GM08714 (cell line): ENCODE data around the gene CCDC188.

Source experiments
- H3K4me3 ChIP-seq: fragments of 200-500 bp; sonication (Bioruptor generic); 2 replicates; pipeline ENCODE4 v1.5.1; 2014; ENCODE audit warnings: mild to moderate bottlenecking, low read length, inconsistent platforms
- ZNF274 ChIP-seq: IDR thresholded peaks from 2 replicates; pipeline ENCODE4 v1.6.1; 2012; ENCODE audit warnings: mild to moderate bottlenecking, low read depth, low read length

The CCDC188 gene

DNA sequence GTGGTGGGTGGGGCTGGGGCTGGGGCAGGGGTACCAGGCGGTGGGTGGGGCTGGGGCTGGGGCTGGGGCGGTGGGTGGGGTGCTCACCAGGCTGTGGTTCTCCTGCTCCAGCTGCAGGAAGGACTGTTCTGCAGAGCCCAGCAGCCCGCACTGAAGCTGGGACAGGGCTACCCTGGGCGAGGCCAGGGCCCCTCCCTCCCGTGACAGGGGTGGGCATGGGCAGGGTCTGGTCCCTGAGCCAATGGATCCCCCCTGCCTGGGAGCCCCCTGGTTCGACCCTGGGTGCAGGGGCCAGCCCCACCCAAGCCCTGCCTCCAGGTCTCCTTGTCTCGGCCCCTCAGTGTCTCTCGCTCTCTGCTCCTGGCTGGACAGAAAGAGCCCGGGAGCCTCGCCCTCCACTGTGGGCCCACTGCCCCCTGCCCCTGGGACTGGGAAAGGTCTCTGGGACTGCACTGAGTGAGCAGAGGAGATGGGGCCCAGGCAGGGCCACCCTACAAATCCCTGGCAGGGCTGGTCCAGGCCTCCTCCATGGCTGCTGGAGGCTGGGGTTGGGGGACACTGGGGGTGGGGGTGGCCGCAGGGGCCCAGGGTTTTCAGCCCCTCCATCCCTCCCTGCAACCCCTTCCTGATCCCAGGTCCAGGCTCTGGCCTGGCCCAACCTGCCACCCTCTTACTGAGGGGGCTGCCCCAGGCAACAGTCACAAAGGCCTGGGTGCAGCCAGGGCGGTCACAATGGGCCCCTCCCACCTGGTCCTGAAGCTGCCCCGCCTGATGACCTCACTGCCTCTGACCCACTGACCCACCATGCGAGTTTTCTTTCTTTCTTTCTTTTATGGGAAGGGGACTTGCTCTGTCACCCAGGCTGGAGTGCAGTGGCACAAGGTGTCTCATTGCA lies at the start of gene CCDC188:
TSS of gene CCDC188 (minus strand) at position 675 of the 895 bp plus-strand sequence. CDS start at position 606, 69 bp downstream.
- no peak for TF ChIP-seq ZNF274

DNA sequence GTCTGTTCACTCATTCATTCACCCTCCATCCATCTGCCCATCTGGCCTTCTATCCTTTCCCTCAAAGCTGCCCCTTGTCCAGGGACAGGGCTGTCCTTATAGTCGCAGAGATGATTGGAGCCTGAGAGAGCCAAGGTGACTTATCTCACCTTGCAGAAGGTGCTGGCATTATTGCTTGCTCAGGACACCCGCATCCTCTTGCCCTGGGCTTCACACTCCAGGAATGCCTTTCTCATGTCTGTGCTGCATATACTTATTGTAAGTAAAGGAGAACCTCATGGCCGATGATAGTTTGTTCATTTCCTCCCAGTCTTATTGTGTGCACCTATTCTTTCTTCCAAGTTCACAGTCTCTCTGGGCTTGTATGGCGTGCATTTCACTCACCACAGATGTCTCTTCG lies 49.1 kb upstream of the CCDC188 start:
- no peak overlapping the region for H3K4me3 ChIP-seq
- no peak for TF ChIP-seq ZNF274

More for the DNA sequence above, at the start of gene CCDC188:
- H3K4me3 ChIP-seq = no peak within 1 kb of the TSS

DNA sequence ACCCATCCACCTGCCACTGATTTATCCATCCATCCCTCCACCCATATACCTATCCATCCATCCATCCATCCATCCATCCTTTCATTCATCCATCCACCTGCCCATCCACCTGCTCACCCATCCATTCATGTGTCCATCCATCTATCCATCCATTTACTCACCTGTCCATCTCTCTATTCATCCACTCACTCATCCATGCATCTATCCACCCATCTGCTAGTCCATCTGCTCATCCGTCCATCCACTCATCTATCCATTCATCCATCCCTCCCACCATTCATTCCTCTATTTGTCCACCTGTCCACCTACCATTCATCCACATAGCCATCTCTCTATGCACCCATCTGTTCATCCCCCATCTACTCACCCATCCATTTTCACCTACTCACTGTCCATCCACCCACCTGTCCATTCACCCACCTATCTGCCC lies 48.6 kb upstream of the CCDC188 start:
- TF ChIP-seq ZNF274 = no peak
- no peak overlapping the region for H3K4me3 ChIP-seq

DNA sequence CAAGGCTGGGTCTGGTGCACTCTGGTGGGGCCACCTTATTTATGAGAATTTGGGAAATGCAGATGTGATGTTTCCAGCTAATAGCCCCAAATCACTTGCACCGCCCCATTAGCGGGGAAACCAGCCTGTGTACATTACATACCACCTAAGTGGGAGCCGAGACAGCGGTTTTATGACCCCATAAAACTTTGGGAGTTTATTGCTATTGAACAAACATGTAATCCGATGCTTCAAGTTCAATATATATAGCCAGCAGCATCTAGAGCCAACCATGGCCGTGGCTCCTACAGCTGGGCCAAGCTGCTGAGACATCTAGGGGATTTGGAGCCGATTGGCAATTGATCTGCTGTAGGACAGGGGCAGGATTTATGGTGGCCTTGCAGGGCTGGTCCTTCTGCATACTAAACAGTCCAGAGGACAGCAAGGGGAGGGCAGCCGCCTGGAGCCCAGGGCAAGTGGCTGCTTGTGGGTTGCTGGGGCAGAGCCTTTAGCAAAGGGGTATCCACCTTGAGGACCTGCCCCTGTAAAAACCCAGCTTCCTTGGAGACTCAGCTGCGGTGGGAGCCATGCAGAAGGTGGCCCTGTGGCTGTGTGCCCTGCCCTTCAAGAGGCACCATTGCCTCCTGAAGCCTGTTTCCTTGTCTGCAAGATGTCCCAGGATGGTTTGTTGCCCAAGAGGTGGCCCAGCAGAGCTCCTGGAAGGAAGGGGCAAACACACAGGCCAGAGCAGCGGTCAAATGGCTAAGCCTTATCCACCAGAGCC lies 47.9 kb upstream of the CCDC188 start:
- no peak overlapping the region for H3K4me3 ChIP-seq

DNA sequence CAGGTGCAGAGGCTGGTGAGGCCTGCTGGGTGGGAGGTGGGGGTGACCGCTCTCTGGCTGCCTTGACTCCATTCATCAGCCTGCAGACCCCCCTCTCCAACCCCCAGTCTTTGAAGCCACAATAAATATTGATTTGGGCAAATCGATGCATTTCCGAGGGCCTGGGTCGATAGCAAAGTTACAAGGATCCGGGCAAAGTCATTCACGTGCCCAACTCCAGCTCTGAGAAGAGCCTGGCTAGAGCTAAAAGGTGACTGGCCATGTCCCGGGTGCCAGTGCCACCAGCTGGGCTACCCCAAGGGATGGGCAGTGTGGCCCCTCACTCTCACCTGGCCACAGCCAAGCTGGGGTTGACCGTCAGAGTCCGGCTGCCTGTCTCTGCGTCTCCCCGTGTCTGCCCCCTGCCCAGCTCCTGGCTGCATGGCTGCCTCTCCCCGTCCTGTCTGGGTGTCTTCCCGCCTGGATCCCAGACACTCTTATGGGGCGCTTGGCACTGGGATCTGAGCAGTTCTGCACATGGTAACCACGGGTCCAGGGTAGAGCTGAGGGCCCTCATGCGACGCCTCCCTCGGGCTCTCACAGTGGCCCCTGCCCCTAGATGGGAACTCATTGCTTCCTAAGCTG lies 46.7 kb upstream of the CCDC188 start:
- H3K4me3 ChIP-seq = no peak overlapping the region
- TF ChIP-seq ZNF274 = no peak

More for the DNA sequence above, 47.9 kb upstream of the CCDC188 start:
- no peak for TF ChIP-seq ZNF274

DNA sequence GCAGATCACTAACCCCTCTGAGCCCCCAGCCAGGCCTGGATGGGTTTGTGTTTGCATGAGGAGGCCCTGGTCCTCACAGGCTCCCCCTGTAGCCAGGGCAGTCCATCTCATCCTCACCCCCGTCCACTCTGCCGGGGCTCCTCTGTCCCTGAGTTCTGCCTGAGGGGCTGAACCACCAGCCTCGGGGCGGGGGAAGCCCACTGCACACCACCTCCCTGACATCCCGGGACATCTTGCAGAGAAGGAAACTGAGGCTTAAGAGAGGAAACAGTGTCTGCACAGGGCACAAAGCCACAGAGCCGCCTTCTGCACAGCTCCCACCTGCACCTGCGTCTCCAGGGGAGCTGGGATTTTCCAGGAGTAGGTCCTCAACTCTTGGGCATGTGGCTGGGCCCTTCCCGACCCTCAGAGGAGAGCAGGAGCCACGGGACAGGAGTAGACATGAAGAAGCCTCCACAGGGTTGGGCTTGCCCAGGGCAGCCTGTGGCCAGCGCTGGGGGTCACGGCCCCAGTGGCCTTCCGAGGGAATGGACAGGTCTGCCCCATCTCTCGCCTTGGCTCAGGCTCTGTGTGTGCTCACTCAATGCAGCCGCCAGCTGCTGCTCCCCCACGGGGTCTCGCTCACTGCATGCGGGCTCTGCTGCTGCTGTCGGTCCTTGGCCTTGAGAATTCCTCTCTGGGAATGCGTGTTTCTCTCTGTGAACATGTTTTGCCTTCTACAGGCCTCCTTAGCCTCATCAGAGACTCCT lies 45.4 kb upstream of the CCDC188 start:
- no peak for TF ChIP-seq ZNF274

DNA sequence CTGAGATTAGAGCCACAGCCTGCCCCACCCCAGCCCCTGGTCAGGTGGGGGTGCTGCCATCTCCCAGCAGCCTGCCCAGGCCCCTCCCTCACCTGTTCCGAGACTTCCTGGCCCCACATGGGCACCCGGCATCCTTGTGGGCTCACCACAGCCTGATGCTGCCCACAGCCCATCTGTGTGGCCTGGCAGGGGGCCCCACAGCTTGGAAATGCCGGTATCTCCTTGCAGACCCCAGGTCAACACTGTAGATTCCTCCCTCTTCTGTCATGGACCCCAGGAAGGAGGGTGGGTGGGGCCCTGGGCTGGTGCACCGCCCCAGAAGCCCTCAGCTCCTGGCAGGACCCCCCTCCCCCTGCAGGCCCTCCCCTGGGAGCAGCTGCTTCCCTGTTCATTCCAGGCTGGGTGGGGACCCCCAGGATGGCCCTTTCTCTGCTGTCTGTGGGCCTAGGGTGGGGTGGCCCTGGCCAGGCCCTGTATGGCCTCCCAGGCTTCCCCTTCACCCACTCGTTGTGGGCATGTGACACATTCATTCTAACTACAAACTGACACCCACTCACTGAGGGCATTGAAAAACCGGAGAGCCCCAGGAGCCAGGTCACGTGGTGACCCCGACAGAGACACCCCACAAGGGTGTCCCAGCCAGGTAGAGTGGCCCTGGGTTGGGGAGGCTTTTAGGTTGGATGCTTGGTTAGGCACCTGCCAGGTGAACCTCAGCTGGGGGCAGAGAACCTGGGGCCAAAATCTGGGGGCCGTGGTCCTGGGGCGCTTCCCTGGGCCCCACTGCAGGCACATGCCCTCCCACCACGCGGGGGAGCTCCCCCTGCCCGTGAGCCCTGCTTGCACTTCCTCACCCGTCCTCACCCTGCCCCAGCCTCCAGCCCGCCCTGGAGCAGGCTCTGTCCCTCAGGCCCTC lies 44.1 kb upstream of the CCDC188 start:
- H3K4me3 ChIP-seq = no peak overlapping the region
- no peak for TF ChIP-seq ZNF274

More for the DNA sequence above, 45.4 kb upstream of the CCDC188 start:
- H3K4me3 ChIP-seq = no peak overlapping the region

DNA sequence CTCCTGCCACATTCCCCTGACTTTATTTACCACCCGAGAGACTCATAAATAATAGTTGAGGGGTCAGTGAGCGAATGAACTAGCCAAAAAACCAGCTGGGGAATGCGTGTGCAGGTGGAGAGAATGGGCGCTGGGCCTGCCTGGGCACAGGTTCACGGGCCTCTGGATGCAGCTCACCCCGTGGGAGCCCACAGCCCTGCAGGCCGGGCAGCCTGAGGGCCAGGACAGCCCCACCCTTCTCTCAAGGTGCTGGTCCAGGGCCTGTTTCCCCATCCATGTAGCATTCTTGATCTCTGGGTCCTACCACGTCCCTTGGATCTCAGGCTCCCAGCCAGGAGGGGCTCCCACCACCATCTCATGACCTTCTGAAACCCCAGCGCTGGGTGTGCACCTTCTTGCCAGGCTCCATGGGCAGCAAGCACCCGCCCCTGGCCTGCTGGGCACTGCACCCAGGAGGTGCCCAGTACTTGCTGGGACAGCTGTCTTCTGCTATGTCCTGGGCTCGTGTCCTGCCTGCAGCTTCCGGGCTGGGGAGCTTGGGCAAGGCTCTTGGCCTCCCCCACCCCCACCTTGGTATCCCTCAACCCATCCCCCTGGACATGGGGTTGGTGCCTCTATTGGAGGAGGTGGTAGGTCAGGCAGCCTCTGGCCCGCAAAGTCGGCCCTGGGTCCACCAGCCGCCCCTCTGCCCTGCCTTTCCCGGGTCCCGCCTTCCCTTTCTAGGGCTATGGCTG lies 43.1 kb upstream of the CCDC188 start:
- no peak overlapping the region for H3K4me3 ChIP-seq
- TF ChIP-seq ZNF274 = no peak

DNA sequence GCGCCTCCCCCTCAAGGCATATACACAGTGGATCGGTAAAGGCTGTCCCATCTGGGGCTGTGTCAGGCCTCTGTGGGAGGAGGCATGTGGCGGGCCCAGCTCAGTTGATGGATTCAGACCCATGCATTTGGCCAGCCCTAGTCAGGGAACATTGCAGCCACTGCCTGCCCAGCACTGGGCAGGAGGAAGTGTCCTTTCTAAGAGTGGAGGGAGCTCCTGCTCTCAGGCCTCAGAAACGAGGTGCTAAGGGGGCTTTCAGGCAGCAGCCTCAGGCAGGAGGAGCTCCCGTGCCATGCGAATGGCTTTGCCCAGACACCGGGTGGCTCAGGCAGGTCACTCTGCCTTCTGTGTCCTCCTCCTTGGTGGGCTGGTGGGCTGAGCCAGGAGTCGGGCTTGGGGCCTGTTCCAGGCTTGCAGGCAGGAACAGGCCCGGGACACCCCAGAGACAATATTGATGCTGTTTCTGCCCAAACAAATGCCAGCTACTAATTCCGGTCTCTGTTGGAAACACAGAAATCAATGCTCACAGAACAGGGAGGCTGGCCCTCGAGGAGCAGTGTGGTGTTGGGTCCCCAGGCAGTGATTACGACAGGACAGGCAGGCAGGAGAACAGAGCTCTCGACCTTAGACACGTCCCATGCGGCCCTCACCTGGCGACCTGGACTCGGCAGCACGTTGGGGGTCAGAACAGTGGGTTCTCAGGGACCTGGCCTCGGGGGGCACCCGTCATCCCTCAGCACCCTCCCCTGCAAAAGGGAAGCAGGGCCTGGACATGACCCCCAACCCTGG lies 42.3 kb upstream of the CCDC188 start:
- no peak for TF ChIP-seq ZNF274
- no peak overlapping the region for H3K4me3 ChIP-seq

DNA sequence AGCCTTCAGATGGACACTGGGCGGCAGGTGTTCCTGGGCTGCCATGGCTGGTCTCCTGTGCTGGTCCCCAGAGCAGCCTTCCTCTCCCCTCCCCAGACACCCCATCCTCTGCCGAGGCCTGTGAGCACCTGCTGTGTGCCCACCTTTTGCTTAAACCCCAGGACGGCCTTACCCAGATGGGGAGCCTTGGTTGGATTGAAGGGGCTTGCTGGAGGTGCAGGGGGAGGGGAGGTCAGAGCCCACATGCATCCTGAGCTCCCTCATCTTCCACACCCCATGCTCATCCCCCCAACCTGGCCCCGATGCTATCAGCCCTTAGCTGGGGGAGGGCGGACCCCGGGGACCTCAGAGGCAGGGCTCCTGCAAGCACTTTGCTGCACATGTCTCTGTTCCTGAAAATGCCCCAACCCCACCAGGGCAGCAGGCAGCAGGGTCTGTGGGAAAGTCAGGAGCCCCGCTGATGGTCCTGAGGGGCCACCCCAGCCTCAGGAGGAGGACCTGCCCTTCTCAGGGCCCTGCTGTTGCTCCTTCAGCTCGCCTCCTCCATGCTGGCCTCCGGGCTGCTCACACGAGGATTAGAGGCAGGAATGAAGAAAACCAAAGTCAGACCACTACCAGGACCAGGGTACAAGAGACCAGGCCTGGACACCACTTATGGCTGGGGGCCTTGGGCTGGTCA lies 41.6 kb upstream of the CCDC188 start:
- TF ChIP-seq ZNF274 = no peak
- no peak overlapping the region for H3K4me3 ChIP-seq

DNA sequence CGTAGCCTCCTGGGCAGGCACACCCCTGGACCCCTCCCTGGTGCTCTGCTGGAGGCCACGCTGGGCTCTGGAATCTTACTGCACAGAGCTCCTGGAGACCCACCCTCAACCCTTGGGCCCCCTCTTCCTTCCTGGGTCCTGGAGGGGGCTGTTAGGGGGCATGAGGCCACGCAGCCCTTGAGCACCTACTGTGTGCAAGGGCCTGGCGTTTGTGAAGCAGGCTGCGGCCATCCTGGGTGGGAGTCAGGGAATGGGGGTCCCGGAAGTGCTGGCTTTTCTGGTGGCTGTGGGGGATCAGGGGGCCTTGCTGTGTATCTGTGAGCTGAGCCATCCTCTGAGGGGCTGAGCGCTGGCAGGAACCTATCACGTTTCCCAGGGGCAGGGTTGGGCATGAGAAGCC lies 40.9 kb upstream of the CCDC188 start:
- no peak overlapping the region for H3K4me3 ChIP-seq
- no peak for TF ChIP-seq ZNF274

DNA sequence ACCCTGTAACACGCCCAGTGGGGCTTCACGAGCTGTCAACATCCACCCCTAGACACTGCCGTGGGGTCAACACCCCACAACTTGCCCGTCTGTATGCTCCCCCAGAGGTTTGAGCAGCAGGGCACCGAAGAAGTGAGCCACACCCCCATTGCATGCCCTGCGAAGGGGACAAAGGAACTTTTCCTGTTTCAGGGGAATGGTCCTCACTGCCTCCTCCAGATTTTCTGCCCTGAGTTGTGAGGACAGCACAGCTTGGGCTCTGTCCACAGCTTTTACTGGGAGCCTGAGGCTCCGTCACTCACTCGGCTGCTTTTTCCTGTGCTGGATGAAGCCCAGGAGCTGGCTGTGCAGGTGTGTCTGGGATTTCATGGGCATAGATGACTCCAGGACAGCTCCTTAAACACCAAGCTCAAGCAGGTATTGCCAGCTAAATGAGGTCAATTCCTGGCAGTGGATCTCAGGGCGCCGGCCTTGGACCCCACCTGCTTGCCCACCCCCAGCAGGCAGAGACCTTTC lies 40.2 kb upstream of the CCDC188 start:
- no peak for TF ChIP-seq ZNF274
- H3K4me3 ChIP-seq = no peak overlapping the region
